ENCODE data around the gene TUBB2A.

- no peak for TF ChIP-seq CTCF (IDR thresholded peaks at IDR 0.05 in 2 of 3, conservative IDR thresholded peaks at IDR 0.05 in 1 of 3; ENCODE audit: borderline replicate concordance in 1 of 3, insufficient read depth in 1 of 3, low read depth in 2 of 3, low read length in 2 of 3)
- TF ChIP-seq ZNF274 (IDR thresholded peaks at IDR 0.05; ENCODE audit: low read depth, low read length), result no peak
- TF ChIP-seq MAX (IDR thresholded peaks at IDR 0.05), result peak; percentile 77
- peak; percentile 63 for TF ChIP-seq POLR2A (IDR thresholded peaks at IDR 0.05; ENCODE audit: borderline replicate concordance, extremely low read depth, insufficient read depth, insufficient read length)
- TF ChIP-seq SIN3A (IDR thresholded peaks at IDR 0.05; ENCODE audit: low read depth), result no peak; the same call in 1 of the 2 replicates
- TF ChIP-seq YY1 (IDR thresholded peaks at IDR 0.05; ENCODE audit: extremely low read depth, insufficient replicate concordance, low read depth, low read length), result no peak
- no peak for TF ChIP-seq CEBPB (IDR thresholded peaks at IDR 0.05; ENCODE audit: low read depth)
- TF ChIP-seq RAD21 (IDR thresholded peaks at IDR 0.05; ENCODE audit: low read depth), result no peak
- no peak for TF ChIP-seq REST (IDR thresholded peaks at IDR 0.05; ENCODE audit: low read depth)
- TF ChIP-seq POLR2AphosphoS5 (IDR thresholded peaks at IDR 0.05; ENCODE audit: low read depth, low read length), result 0 out of 2 replicates have a peak, but pooled peaks have one; percentile 38
- no peak for TF ChIP-seq ZBTB33 (IDR thresholded peaks at IDR 0.05; ENCODE audit: extremely low read depth, insufficient replicate concordance, low read length)
- TF ChIP-seq FOSL1 (IDR thresholded peaks at IDR 0.05; ENCODE audit: low read depth), result no peak
These were observed 5.4 kb upstream of the TUBB2A start for GRCh38 chr6:3162565-3163247.
